Inflammatory macrophage (primary cell): ENCODE data around the gene AAMP.
"Not testable (repeated sequence)": the region's sequence is repeated elsewhere in the genome, so short reads cannot be mapped to it uniquely, and the experiment has no call there.

Source experiments
- DNase-seq, 2 donors: peaks; one replicate each; pipeline ENCODE4 v3.0.0-alpha.2; 2020 to 2022

AAMP gene

GRCh38 chr2:218273908-218274249 is 3.9 kb upstream of the AAMP start:
- no peak for DNase-seq

DNA sequence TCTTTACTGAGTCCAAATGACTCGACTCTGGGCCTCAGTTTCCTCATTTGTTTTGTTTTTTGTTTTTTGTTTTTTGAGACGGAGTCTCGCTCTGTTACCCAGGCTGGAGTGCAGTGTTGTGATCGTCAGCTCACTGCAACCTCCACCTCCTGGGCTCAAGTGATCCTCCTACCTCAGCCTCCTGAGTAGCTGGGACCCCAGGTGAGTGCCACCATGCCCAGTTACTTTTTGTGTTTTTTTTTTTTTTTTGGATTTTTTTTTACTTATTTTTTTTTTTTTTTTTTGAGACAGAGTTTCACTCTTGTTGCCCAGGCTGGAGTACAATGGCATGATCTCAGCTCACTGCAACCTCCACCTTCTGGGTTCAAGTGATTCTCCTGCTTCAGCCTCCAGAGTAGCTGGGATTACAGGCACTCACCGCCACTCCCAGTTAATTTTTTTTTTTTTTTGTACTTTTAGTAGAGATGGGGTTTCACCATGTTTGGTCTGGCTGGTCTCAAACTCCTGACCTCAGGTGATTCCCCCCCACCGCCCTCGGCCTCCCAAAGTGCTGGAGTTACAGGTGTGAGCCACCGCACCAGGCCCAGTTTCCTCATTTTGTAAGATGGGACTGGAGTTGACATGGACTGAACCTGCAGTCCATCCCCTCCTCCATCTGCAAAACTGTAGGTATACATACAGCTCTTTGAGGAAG is 3.4 kb upstream of the AAMP start:
- DNase-seq: not testable (repeated sequence)

- DNase-seq: peak; percentile 80 to 81
These were observed 2.7 kb upstream of the AAMP start for GRCh38 chr2:218272531-218273212.

GRCh38 chr2:218271865-218272530 is 2.1 kb upstream of the AAMP start:
- DNase-seq: no peak

DNA sequence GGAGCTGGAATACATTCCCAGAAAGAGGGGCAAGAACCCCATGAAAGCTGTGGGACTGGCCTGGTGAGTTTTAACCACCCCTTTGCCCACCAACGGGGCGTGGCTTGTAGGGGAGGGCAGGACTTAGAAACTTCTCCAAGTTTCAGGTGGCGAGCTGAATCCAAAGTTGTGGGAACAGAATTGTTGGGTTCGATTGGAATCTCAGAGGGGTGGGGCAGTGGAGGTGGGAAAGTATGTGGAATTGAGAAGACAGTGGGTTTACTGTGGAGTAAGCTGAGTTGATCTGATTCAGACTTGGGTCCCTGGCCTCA is 1.5 kb upstream of the AAMP start:
- DNase-seq: no peak

DNA sequence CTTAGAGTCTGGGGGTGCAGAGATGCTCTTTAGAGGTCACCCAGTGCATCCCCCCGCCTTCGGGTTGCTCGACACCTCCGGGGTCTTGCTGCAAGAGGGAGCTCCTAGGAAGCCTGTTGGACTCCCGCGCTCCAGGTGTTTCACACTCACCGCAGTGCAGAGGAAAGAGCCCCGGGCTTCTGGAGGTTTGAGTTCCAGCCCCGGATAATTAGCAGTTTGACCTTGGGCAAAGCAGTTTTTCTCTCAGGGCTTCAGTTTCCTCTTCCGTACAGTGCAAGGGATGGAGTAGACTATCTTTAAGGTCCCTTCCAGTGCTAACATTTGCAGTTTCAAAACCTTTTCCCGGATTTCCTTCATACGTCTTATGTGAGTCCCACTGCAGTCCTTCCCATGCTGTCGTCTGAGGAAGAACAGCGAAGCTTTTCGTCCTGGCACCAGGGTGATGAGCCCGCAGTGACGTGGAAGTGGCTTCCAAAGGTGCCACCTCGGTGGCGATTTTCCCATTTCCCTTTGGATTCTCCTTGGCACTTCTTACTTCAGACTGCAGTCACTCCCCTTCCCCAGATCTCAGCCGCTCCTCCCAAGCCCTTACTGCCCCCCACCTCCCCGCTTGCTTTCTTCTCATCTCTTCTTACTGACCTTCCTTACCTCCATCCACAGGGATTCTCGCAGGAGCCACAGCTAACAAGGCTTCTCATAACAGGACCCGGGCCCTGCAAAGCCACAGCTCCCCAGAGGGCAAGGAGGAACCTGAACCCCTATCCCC is 967 bp upstream of the AAMP start:
- peak in 1 of 2 donors; percentile 22 for DNase-seq

GRCh38 chr2:218267259-218267658 is 2.7 kb downstream of the AAMP start:
- no peak for DNase-seq

GRCh38 chr2:218266316-218266979 is 3.5 kb downstream of the AAMP start:
- no peak for DNase-seq

GRCh38 chr2:218265626-218266025 is 4.3 kb downstream of the AAMP start:
- DNase-seq: no peak

- no peak for DNase-seq
These were observed 5.0 kb downstream of the AAMP start for GRCh38 chr2:218264773-218265561.

GRCh38 chr2:218263817-218264641 is 5.9 kb downstream of the AAMP start:
- peak in 1 of 2 donors; percentile 52 for DNase-seq

GRCh38 chr2:218262631-218263586 is 7.0 kb downstream of the AAMP start:
- no peak for DNase-seq

- no peak for DNase-seq
These were observed 7.7 kb downstream of the AAMP start for GRCh38 chr2:218262237-218262600.

- DNase-seq: no peak
These were observed 8.3 kb downstream of the AAMP start for GRCh38 chr2:218261423-218262236.

DNA sequence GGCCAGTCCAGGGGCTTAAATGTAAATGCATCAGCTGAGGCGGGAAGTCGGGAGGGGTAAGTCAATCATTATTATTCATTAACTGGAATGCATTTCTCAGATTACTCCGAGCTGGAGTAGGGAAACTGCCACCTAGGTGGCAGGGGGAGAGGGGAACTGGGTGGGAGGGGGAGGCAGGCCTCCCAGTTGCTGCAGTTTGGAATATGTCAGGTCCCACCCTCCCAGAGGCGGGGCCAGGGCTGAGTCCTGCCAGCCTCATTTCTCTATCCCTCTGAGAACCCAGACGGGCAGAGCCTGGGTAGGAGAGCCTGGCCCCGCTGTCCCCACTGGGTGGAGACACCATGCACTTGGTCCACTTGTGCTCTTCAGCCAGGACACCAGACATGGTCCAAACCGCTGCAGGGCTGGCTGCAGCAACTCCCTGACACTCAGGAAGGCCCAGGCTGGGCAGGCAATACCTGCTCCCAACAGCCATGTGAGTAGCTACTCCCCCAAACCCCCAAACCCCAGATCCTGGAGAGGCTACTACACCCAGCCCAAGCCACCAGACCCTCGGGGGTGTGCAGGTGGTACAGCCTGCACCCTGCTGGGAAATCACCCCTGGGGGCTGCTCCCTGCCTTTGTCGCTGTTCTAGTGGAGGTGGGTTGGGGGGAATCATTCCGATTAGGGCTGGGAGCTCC is 9.1 kb downstream of the AAMP start, which contains the start of gene GPBAR1:
TSS of gene GPBAR1 (plus strand) at position 274 of the 681 bp plus-strand sequence. CDS start 1,710 bp downstream, outside the sequence.
- DNase-seq: peak in 1 of 2 donors; percentile 25

DNA sequence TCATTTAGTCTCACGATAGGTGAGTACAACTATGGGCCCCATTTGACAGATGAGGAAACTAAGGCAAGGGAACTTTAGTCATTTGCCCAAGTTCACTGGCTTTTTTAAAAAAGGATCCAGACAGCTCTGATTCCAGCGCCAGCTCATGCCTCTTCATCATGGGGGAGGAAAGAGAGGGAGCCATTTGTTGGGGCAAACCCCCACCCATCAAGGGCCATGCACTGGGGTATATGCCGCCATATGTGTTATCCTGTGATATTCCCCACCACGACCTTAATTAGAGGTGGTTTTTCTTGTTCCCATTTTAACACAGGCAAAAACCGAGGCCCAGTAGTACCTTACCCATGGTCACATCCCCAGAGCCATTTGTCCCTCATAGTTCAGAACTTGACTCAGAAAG is 9.8 kb downstream of the AAMP start:
- no peak for DNase-seq

DNA sequence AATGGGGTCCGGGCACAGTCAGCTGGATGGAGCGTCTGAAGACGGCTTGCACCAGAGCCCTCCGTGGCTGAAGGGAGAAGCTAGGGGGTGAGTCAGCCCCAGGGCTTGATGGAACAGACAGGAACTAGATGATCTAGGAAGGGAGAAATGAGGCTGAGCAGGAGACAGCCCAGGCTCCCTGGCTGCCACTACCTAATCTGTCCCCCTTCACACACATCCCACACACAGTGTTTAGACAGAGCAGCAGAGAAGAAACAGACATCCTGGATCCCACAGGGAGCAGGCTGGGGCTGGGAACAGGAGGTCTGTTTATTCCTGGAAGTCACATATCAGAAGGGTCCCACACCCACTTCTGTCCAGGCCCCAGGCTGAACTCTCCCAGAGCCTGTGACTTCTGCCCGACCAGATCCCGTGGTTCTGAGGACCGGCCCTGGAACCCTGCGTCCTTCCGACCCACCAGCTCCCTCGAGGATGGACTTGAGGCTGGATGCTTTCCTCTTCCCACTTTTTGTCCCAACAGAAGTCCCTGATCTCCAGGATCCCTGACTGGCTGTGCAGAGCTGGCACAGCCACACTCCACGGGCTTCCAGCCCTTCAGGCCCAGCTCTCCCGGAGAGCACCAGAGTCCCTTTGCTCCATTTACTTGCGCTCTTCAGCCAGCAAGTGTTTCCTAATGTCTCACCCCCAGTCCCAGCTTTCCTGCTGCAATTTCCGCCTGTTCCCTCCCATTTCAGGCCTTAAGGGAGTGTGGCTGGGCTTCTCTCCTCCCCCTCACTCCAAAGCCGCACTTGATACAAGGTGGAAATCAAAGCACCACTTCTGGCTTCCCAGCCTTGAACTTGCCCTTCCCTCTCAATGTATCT is 10.6 kb downstream of the AAMP start:
- peak; percentile 75 to 85 for DNase-seq
